Endodermal cell (in vitro differentiated cells): Measurements from ENCODE around the gene ENO4. TPM values are rescaled to one million over a fixed set of nuclear protein-coding genes. Genes with fewer than 3 reads are reported as not detected.

ENCODE experiments used
- DNase-seq: peaks from one replicate; pipeline ENCODE4 v3.0.0-alpha.2; 2017
- H3K27ac ChIP-seq: 2 replicates; pipeline ENCODE4 v1.5.1; 2013; ENCODE audit warnings: mild to moderate bottlenecking, low read depth, low read length, moderate library complexity
- H3K27me3 ChIP-seq: 2 replicates; pipeline ENCODE4 v1.6.1; 2013; ENCODE audit warnings: mild to moderate bottlenecking, low read length, moderate library complexity; ENCODE audit not compliant: insufficient read depth, control insufficient read depth, poor library complexity, severe bottlenecking
- H3K36me3 ChIP-seq: 2 replicates; pipeline ENCODE4 v1.7.0; 2013; ENCODE audit warnings: mild to moderate bottlenecking, low read length, moderate library complexity; ENCODE audit not compliant: control insufficient read depth, insufficient read depth
- H3K4me1 ChIP-seq: one replicate; pipeline ENCODE4 v1.7.0; 2013; ENCODE audit warnings: low read length; ENCODE audit not compliant: control insufficient read depth, insufficient read depth
- H3K4me3 ChIP-seq: 2 replicates; pipeline ENCODE4 v1.5.1; 2013; ENCODE audit warnings: mild to moderate bottlenecking, low read length, moderate library complexity
- H3K9ac ChIP-seq: 2 replicates; pipeline ENCODE4 v1.6.1; 2013; ENCODE audit warnings: mild to moderate bottlenecking, low read length, moderate library complexity; ENCODE audit not compliant: poor library complexity, severe bottlenecking; ENCODE audit errors: extremely low read depth
- H3K9me3 ChIP-seq: 2 replicates; pipeline ENCODE4 v1.6.1; 2013; ENCODE audit warnings: mild to moderate bottlenecking, low read length, moderate library complexity; ENCODE audit not compliant: control insufficient read depth
- H3K27ac Mint-ChIP-seq: 2 replicates; pipeline ENCODE4 v1.8.0; 2020; ENCODE audit warnings: mixed read lengths
- H3K27me3 Mint-ChIP-seq: 2 replicates; pipeline ENCODE4 v1.8.0; 2021; ENCODE audit warnings: mild to moderate bottlenecking, mixed read lengths; ENCODE audit not compliant: insufficient read depth
- H3K36me3 Mint-ChIP-seq: 2 replicates; pipeline ENCODE4 v1.8.0; 2020; ENCODE audit warnings: low read depth, mixed read lengths
- H3K4me1 Mint-ChIP-seq: 2 replicates; pipeline ENCODE4 v1.8.0; 2020; ENCODE audit warnings: mixed read lengths
- H3K4me3 Mint-ChIP-seq: 2 replicates; pipeline ENCODE4 v1.8.0; 2020; ENCODE audit warnings: mild to moderate bottlenecking, moderate library complexity, mixed read lengths
- H3K9me3 Mint-ChIP-seq: 2 replicates; pipeline ENCODE4 v1.8.0; 2020; ENCODE audit warnings: mild to moderate bottlenecking, mixed read lengths
- WGBS, 2 experiments: methylation state at CpG; one replicate each; pipeline versions ENCODE4 v1.1.5 to v1.1.7; 2013; ENCODE audit warnings: missing lambda C conversion rate in 2 of 2, mixed read lengths in 1 of 2; ENCODE audit not compliant: insufficient coverage in 1 of 2, insufficient read length in 1 of 2; 5-methylcytosine and 5-hydroxymethylcytosine counted together
- total RNA-seq, 2 donors: library from RNA; stranded (reverse); fragmentation: NEBNext Ultra II Directional in 1 of 2; extraction: Animal tissue kit (Norgen Biotek cat#: 25700) in 1 of 2; gene quantifications; 2 replicates in 1 of 2; 3 replicates in 1 of 2; pipeline ENCODE4 v1.2.1, GENCODE V29; 2021
- TF ChIP-seq, protein P1 (sequence below): fragments of 200-600 bp; sonication (generic); conservative IDR thresholded peaks from 2 replicates; pipeline ENCODE4 v1.5.0; 2021; ENCODE audit warnings: antibody characterized with exemption, mild to moderate bottlenecking

Gene ENO4
- total RNA-seq, 2 donors from 2014 or later = 1.1 to 2.2 TPM

DNA sequence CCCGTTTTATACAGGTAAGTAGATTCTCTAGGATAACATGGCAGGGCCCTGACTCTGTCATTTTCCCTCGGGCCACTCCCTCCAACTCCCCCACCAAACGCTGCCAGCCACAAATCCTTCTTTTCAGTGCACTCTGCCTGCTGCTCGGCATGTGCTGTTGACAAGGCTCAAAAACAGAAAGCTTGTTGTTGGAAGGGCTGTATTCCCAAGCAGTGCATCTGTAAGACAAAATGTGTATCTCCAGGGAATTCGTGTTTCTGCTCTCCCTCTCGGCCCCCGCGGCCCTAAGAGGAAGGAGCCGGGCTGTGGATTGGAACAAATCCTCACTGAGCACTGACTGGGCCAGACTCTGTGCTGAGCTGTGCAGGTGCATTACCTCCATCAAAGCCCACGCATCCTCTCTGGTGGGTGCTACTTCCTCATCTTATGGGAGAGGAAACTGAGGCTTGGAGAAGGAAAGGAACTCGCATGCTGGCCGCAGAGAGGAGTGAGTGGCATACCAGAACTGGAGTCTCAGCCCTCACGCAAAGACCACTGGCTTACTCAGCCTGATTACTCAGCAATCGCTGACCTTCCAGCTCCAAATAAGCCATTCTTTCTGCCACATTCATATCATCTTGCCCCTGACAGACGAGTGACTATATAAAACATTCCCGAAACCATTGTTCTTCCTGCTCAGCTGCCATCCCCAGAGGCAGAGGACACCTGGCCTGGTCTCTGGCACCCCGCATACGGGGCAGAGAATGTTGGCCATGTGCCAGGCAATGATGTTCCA is 33.5 kb upstream of the ENO4 start:
- Histone ChIP-seq H3K27ac (no peak overlapping the region), H3K36me3 (no peaks in the 10 kb centered on the region), H3K4me1 (no peaks in the 10 kb centered on the region), H3K9me3 (no peaks in the 10 kb centered on the region), H3K4me3 (no peak overlapping the region), H3K27me3 (no peaks in the 10 kb centered on the region), H3K9ac (no peak overlapping the region)
- TF ChIP-seq, protein P1, sequence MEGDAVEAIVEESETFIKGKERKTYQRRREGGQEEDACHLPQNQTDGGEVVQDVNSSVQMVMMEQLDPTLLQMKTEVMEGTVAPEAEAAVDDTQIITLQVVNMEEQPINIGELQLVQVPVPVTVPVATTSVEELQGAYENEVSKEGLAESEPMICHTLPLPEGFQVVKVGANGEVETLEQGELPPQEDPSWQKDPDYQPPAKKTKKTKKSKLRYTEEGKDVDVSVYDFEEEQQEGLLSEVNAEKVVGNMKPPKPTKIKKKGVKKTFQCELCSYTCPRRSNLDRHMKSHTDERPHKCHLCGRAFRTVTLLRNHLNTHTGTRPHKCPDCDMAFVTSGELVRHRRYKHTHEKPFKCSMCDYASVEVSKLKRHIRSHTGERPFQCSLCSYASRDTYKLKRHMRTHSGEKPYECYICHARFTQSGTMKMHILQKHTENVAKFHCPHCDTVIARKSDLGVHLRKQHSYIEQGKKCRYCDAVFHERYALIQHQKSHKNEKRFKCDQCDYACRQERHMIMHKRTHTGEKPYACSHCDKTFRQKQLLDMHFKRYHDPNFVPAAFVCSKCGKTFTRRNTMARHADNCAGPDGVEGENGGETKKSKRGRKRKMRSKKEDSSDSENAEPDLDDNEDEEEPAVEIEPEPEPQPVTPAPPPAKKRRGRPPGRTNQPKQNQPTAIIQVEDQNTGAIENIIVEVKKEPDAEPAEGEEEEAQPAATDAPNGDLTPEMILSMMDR = no peak
- Mint-ChIP-seq H3K27me3 (peaks cover 2% of the 10 kb centered on the region), H3K27ac (no peak overlapping the region), H3K36me3 (peaks cover 7% of the 10 kb centered on the region), H3K4me1 (peaks cover 37% of the 10 kb centered on the region), H3K4me3 (no peak overlapping the region), H3K9me3 (peaks cover 4% of the 10 kb centered on the region)
- WGBS, 2 experiments = 87 to 90% methylated on average over 16 to 18 of the region's 18 CpGs
- peak; percentile 36 for DNase-seq

DNA sequence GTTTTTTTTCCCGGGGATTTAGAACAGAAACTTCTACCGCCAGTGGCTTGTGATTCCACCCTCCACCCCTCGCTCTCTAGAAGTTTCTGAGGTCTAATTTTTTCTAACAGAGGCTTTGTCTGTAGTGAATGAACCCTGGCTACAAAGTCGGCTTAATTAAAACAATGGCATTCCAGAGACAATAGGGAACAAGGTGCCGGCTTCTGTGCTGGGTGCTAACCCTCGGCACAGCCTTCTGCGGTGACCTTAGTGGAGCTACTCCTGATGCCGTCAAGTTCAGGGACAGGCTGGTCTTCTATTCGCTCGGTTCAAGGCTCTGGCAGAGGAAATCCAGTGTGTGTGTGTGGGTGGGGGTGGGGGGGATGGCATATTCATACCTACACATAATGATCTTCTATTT is 32.1 kb upstream of the ENO4 start:
- TF ChIP-seq, protein P1 = no peak
- H3K27ac Mint-ChIP-seq = peak overlapping the region; percentile 78
- Histone ChIP-seq H3K9me3 (no peaks in the 10 kb centered on the region), H3K4me3 (no peak overlapping the region), H3K27ac (no peak overlapping the region), H3K9ac (no peak overlapping the region), H3K36me3 (no peaks in the 10 kb centered on the region), H3K27me3 (no peaks in the 10 kb centered on the region), H3K4me1 (no peaks in the 10 kb centered on the region)
- WGBS, 2 experiments = 60 to 80% methylated on average over 1 to 8 of the region's 10 CpGs
- DNase-seq = peak; percentile 50
- peaks cover 20% of the 10 kb centered on the region for H3K36me3 Mint-ChIP-seq
- no peak overlapping the region for H3K4me3 Mint-ChIP-seq
- H3K27me3 Mint-ChIP-seq = peaks cover 2% of the 10 kb centered on the region
- peaks cover 32% of the 10 kb centered on the region for H3K4me1 Mint-ChIP-seq
- H3K9me3 Mint-ChIP-seq = peaks cover 4% of the 10 kb centered on the region

DNA sequence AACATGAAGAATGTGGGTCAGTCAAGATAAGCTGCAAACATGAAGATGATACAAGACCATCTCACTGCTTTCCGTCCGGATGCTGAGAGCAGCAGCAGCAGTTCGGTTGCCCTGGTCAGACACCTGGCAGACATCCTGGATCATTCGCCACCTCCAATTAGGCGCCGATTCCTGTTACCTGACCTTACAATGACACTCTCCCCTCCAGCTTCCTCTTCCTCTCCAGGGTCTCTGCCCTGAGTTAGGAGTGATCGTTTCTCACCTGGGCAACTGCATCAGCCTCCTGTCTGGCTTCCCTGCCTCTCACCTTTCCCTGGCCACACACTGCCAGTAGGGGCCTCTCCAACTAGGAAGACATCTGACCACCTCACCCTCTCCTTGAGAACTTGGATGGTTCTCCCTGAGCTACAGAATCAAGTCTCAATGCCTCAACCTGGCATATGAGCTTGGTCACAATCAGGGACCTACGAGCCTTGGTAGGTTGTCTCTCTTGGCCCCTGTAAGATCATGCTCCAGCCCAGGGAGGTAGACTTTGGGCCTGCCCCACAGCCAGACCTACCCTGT is 31.4 kb upstream of the ENO4 start:
- no peak overlapping the region for H3K27ac ChIP-seq
- H3K9me3 Mint-ChIP-seq = peaks cover 4% of the 10 kb centered on the region
- H3K4me3 ChIP-seq = no peak overlapping the region
- WGBS, 2 experiments = 84 to 95% methylated on average over 7 to 8 of the region's 8 CpGs
- peaks cover 1% of the 10 kb centered on the region for H3K27me3 Mint-ChIP-seq
- no peaks in the 10 kb centered on the region for H3K36me3 ChIP-seq
- no peaks in the 10 kb centered on the region for H3K4me1 ChIP-seq
- H3K27me3 ChIP-seq = no peaks in the 10 kb centered on the region
- H3K4me1 Mint-ChIP-seq = peaks cover 32% of the 10 kb centered on the region
- H3K9ac ChIP-seq = no peak overlapping the region
- H3K27ac Mint-ChIP-seq = peak overlapping the region; percentile 26
- peaks cover 25% of the 10 kb centered on the region for H3K36me3 Mint-ChIP-seq
- DNase-seq = peak; percentile 53
- no peaks in the 10 kb centered on the region for H3K9me3 ChIP-seq
- TF ChIP-seq, protein P1 = peak; percentile 50
- H3K4me3 Mint-ChIP-seq = no peak overlapping the region
